Suppressor macrophage (primary cell): ENCODE measurements around the gene SYK.
"Not testable (repeated sequence)": the region's sequence is repeated elsewhere in the genome, so short reads cannot be mapped to it uniquely, and the experiment has no call there.

Source experiments
- DNase-seq, 4 experiments: peaks; one replicate each; pipeline ENCODE4 v3.0.0-alpha.2; 2020 to 2022
- total RNA-seq, 17 experiments: gene quantifications; one replicate each; lab custom pipeline; 2026; ENCODE audit warnings: mixed read lengths in 6 of 17, inconsistent platforms in 3 of 17; lab: John Stamatoyannopoulos, UW

The SYK gene
- total RNA-seq: 74.2 to 350 (median 284) reads per million in 17 experiments

- DNase-seq: peak; percentile 92 to 97 (median 96)
These were observed at the start of gene SYK for GRCh38 chr9:90801241-90801972. Gene SYK, plus strand, starts transcription at chr9:90801819. Its CDS starts 42,080 bp downstream, at chr9:90843899.

GRCh38 chr9:90755514-90756371, 45.9 kb upstream of the SYK start:
- peak; percentile 60 to 74 (median 70) for DNase-seq

GRCh38 chr9:90760577-90760976, 41.0 kb upstream of the SYK start:
- not testable (repeated sequence) for DNase-seq

GRCh38 chr9:90766731-90767130, 34.9 kb upstream of the SYK start:
- DNase-seq: no peak

GRCh38 chr9:90767523-90768100, 34.0 kb upstream of the SYK start:
- no peak for DNase-seq

- peak; percentile 72 to 90 (median 80) for DNase-seq
These were observed 31.4 kb upstream of the SYK start for GRCh38 chr9:90770182-90770738.

GRCh38 chr9:90770927-90771326, 30.7 kb upstream of the SYK start:
- DNase-seq: no peak

GRCh38 chr9:90772386-90772785, 29.2 kb upstream of the SYK start:
- DNase-seq: peak; percentile 46 to 62 (median 59)

- DNase-seq: peak; percentile 33 to 66 (median 56)
These were observed 28.0 kb upstream of the SYK start for GRCh38 chr9:90773617-90774016.

GRCh38 chr9:90774071-90774470, 27.5 kb upstream of the SYK start:
- peak; percentile 21 to 51 (median 48) for DNase-seq

GRCh38 chr9:90774682-90775081, 26.9 kb upstream of the SYK start:
- peak; percentile 22 to 67 (median 64) for DNase-seq

GRCh38 chr9:90775657-90776056, 26.0 kb upstream of the SYK start:
- DNase-seq: no peak

GRCh38 chr9:90778746-90779145, 22.9 kb upstream of the SYK start:
- DNase-seq: no peak

GRCh38 chr9:90783552-90783951, 18.1 kb upstream of the SYK start:
- DNase-seq: no peak

- no peak for DNase-seq
These were observed 17.7 kb upstream of the SYK start for GRCh38 chr9:90783964-90784363.

GRCh38 chr9:90787771-90788460, 13.7 kb upstream of the SYK start:
- peak in 2 of 4 experiments; percentile 40 to 55 for DNase-seq

GRCh38 chr9:90788527-90788926, 13.1 kb upstream of the SYK start:
- not testable (repeated sequence) for DNase-seq

GRCh38 chr9:90789408-90789807, 12.2 kb upstream of the SYK start:
- DNase-seq: no peak

- DNase-seq: no peak
These were observed 11.8 kb upstream of the SYK start for GRCh38 chr9:90789862-90790261.

GRCh38 chr9:90793024-90793423, 8.6 kb upstream of the SYK start:
- DNase-seq: not testable (repeated sequence)

- peak in 2 of 4 experiments; percentile 56 to 61 for DNase-seq
These were observed 7.9 kb upstream of the SYK start for GRCh38 chr9:90793729-90794128.

- peak in 2 of 4 experiments; percentile 41 for DNase-seq
These were observed 6.5 kb upstream of the SYK start for GRCh38 chr9:90795084-90795483.
